Stimulated activated CD4-positive, alpha-beta T cell treated with anti-CD3 and anti-CD28 coated beads, Interleukin-2, amount 100 ng/mL, for 24 hours (primary cell): Measurements from ENCODE around the gene HIVEP2.

Experiments used
- DNase-seq, 2 donors: peaks; one replicate each; pipeline ENCODE4 v3.0.0-alpha.2; 2020

HIVEP2 gene

GRCh38 chr6:142839686-142840040, 105.3 kb downstream of the HIVEP2 start:
- DNase-seq: no peak

DNA sequence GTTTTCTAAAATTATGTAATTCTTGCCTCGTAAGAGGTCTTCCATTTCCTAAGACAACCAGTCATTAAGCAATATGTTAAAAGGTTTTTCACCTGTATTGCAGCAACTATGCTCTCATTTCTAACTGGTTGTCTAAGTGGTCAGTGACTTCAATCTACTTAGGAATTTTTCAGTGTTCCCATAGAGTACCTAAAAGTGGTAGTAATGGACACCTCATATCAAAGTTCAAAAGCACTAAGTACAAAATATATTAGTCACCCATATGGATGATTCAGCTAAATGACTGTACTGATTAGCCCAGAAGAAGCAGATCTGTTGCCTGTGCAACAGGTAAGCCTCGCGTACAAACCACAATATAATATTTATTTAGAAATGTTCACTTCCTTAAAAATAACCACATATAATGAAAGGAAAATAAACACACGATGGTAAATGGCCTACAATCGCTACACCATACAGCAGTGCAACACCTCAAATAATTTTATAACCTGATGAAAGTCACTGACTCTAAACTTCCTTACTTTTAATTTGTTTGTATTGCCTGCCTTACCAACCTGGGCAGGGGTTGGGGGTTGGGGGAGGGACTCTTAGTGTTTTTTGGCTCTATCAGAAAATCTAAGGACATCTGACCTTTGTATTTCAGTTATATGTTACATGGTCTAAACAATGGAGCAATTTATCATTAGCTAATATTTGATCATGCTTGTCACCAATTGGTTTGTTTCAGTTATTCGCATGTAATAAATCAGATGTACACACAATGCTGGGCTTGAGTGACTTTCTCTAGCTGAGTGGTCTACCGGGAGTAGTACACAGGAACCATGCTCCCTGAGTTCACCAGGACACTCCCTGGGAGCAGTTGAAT, 105.9 kb downstream of the HIVEP2 start:
- no peak for DNase-seq

DNA sequence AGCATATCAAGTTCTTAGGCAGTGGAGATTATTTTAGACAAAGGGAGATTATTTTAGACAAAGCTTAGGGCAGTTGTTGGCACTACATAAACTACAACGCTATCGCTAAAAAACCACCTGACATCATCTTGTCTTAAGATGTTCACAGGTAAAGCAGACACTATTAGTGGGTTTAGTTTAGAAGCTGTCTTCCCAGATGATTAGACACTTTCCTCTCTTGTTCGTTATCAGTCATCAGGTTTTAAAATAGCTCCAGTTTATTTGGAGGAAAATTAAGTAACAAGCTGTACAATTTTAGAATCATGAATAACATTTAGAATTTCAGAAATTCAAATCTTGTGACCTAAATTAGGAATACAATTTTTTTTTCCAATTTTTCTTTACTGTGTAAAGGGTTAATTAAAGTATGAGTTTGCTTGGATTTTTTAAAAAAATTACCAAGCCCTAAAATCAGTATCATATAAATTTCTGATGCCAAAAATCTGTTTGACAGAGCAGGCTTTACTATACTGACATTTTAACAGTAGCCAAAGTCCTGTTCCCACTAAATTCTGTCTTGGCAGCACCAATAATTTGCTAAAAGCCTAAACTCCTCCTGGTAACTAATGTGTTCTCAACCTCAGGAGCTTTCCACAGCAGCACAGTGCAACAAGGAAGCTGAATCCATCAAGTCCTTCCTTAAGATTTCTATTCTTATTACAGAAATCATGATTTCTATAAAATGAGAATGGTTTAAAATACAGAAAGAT, 109.0 kb downstream of the HIVEP2 start:
- no peak for DNase-seq

- no peak for DNase-seq
Measured at GRCh38 chr6:142834853-142835252, 110.1 kb downstream of the HIVEP2 start.

DNA sequence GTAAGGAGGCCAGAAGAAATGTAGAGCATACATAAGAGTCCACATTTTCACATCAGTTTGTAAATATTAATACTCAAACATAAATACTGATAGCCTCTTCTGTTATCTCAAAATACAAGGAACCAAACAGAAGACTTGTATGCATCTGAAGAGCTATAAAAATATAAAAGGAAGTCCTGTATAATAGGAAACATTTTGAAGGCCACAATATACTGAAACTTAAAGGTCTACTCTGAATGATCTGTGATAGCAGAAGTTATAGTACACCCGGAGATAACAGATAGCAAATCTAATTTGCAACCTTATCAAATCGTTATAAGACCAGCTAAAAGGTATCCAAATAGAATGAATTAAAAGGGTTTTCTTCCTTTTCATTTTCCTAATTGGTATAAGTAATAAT, 111.2 kb downstream of the HIVEP2 start:
- DNase-seq: no peak

GRCh38 chr6:142833054-142833453, 111.9 kb downstream of the HIVEP2 start:
- DNase-seq: peak in 1 of 2 donors; percentile 58

DNA sequence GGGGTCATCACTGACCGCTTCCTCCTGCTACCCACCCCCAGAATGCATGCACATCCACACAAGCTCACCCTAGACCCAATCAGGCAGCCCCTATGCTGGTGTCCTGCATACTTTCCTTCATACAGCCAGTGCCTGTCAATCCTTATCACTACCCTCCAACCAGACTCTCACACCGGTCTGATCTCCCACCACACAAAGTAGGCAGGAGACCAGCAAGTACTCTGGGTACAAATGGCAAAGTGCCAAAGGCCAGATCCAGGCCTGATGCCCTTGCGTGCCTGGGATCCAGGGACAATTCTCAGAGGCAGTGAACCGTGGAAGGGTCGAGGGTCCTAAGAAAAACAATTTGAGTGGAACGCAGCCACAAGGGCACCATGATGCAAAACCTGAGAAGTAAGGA, 114.2 kb downstream of the HIVEP2 start:
- no peak for DNase-seq

GRCh38 chr6:142830116-142830710, 114.8 kb downstream of the HIVEP2 start:
- no peak for DNase-seq

GRCh38 chr6:142829556-142829955, 115.4 kb downstream of the HIVEP2 start:
- no peak for DNase-seq

- no peak for DNase-seq
Measured at GRCh38 chr6:142827991-142828390, 117.0 kb downstream of the HIVEP2 start.

- DNase-seq: no peak
Measured at GRCh38 chr6:142827369-142827768, 117.6 kb downstream of the HIVEP2 start.

- no peak for DNase-seq
Measured at GRCh38 chr6:142825760-142826159, 119.2 kb downstream of the HIVEP2 start.

GRCh38 chr6:142824426-142824825, 120.5 kb downstream of the HIVEP2 start:
- no peak for DNase-seq

- DNase-seq: no peak
Measured at GRCh38 chr6:142823256-142823902, 121.6 kb downstream of the HIVEP2 start.

GRCh38 chr6:142822842-142823241, 122.1 kb downstream of the HIVEP2 start:
- peak in 1 of 2 donors; percentile 36 for DNase-seq

- DNase-seq: no peak
Measured at GRCh38 chr6:142822383-142822782, 122.6 kb downstream of the HIVEP2 start.

- DNase-seq: no peak
Measured at GRCh38 chr6:142821860-142822259, 123.1 kb downstream of the HIVEP2 start.

- DNase-seq: no peak
Measured at GRCh38 chr6:142821164-142821716, 123.7 kb downstream of the HIVEP2 start.

- DNase-seq: no peak
Measured at GRCh38 chr6:142820338-142821051, 124.5 kb downstream of the HIVEP2 start.

GRCh38 chr6:142819603-142820337, 125.2 kb downstream of the HIVEP2 start:
- DNase-seq: peak; percentile 48 to 51

DNA sequence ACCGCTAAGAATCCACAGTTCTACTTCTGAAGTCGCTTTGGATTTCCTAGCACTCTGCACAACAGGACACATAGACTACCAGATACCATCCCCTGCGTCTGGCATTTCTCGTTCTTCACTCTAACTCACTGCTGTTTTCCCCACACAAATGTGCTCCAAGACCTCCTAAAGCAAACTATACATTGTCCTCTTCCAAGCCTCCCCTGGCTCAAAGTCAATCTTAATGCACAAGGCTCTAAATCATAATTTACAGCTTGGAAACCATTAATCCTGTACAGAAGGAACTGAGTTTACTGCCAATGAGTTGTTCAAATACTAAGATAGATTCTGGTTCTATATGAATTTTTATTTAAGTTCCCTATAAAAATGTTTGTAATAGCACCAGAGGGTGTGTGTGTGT, 128.5 kb downstream of the HIVEP2 start:
- DNase-seq: no peak

GRCh38 chr6:142816031-142816430, 128.9 kb downstream of the HIVEP2 start:
- no peak for DNase-seq
